IPS-18c (cell line): ENCODE measurements around the gene MICALL2.

Experiments used
- H3K4me3 ChIP-seq: 2 replicates; pipeline ENCODE4 v1.7.0; 2013; ENCODE audit warnings: low read depth, mild to moderate bottlenecking, low read length, moderate library complexity; ENCODE audit not compliant: insufficient read depth
- H3K9me3 ChIP-seq: one replicate; pipeline ENCODE4 v1.6.1; 2013; ENCODE audit warnings: mild to moderate bottlenecking, low read length, moderate library complexity; ENCODE audit not compliant: control insufficient read depth, insufficient read depth

The MICALL2 gene

DNA sequence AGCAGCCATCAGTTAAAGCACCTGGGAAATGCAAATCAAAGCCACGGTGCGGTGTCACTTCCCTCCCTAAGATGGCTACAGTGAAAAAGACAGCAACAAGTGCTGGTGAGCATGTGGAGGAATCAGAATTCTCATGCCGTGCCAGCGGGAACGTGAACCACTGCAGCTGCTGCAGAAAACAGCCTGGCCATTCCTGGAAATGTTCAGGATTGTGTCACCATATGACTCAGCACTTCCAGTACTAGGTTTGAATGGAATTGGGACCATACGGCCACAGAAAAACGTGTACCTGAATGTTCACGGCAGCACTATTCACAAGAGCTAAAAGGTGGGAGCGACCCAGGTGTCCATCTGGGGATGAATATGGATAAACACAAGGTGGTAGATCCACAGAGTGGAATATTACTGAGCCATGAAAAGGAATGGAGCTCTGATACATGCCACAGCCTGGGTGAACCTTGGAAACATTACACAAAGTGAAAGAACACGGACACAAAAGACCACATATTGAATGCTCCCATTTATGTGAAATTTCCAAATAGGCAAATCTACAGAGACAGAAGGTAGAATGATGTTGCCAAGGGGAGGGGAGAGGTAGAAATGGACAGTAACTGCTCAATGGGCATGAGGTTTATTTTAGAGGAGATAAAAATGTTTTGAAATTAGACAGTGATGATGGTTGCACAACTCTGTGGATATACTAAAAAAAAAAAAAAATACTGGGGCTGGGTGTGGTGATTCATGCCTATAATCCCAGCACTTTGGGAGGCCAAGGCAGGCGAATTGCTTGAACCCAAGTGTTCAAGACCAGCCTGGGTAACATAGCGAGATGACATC lies 61.6 kb downstream of the MICALL2 start:
- Histone ChIP-seq H3K9me3 (peaks cover 2% of the 10 kb centered on the region), H3K4me3 (no peak overlapping the region)

- Histone ChIP-seq H3K9me3 (peaks cover 6% of the 10 kb centered on the region), H3K4me3 (no peak overlapping the region)
Observed at GRCh38 chr7:1396195-1396594, 63.1 kb downstream of the MICALL2 start.

DNA sequence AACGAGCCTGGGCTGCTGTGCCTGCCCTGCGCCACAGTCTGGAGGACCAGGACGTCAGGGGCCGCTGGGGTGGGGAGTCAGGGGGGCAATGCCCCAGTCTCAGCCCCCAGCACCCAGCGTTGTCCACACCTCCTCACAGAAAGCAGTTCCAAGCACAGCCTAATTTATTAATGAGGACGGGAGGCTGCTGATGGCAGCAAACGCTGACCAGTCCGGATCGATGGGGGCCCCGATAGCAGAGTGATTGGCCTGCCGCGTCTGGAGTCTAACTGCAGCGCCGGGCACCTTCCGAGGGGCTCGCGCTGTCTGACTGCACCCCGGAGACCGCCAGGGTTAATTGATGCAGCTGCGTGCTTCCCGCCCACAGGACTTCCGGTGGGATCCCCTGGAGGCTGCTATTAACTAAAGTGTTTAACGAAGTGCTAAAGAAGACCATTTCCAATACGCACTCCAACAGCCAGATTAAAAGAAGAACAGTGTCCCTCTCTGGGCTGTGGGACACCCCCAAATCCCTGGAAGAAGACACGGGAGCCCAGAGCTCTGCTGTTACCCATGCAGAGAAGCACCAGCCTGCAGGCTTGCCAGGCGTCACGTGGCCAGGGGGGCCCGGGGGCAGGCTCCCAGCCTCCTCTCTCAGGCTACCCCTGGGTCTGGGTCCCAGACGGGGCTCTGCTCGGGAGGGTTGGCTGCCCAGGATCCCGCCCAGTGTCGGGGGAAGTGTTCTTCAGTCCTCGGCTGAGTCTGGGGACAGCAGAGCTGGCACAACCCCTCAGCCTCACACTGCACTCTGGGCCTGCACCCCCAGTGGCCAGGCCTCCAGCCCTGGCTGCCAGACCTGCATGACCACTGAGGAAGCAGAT lies 63.8 kb downstream of the MICALL2 start:
- no peak overlapping the region for H3K4me3 ChIP-seq
- H3K9me3 ChIP-seq: peaks cover 6% of the 10 kb centered on the region

DNA sequence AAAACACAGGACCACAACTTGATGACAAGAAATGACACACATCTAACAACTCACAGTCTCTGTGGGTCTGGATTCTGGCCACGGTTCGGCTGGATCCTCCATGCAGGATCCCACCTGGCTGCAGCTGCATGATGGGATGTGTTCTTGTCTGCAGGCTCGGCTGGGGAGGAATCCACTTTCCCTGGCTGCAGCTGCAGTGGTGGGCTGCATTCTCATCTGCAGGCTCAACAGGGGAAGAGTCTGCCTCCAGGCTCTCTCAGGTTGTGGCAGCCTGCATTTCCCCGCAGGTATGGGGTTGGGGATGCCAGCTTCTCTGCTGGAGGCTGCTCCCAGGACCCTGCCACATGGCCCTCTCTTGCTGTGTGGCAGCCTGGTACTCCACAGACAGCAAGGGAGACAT lies 64.9 kb downstream of the MICALL2 start:
- H3K4me3 ChIP-seq: no peak overlapping the region
- peaks cover 6% of the 10 kb centered on the region for H3K9me3 ChIP-seq

DNA sequence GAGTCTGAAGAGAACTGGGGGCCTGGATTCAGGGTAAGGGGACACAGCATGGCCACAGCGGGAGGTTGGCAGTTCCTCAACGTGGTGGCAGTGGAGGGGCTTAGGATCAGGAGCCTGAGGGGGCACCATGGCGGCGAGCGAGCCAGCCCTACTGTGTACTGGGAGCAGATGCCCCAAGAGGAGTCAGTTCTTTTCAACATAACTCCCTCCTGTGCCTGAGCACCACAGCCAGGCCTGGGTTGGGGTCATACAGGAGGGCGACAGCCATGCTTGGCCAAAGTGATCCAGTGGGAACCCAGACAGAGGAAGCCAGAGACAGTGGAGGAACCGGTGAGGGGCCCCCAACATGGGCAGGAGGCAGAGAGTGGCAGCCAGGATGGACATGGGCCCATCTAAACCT lies 65.8 kb downstream of the MICALL2 start:
- H3K9me3 ChIP-seq: peaks cover 6% of the 10 kb centered on the region
- H3K4me3 ChIP-seq: no peak overlapping the region

DNA sequence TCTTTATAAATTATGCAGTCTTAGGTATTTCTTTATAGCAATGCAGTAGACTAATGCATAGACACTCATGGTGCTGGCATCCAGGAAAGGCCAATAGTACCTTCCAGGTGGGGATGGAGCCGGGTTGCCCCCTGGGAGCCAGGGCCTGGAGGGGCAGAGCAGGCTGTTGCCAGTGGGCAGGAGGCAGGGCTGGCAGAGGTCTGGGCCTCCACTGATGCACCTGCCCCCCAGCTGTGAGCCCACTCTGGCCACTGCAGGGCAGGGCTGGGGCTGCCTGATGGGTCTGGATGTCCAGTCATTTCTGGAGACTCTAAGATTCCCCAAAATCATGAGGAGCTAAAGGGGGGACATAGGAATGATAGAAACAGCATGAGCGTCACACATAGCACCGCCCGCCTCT lies 66.7 kb downstream of the MICALL2 start:
- peaks cover 6% of the 10 kb centered on the region for H3K9me3 ChIP-seq

DNA sequence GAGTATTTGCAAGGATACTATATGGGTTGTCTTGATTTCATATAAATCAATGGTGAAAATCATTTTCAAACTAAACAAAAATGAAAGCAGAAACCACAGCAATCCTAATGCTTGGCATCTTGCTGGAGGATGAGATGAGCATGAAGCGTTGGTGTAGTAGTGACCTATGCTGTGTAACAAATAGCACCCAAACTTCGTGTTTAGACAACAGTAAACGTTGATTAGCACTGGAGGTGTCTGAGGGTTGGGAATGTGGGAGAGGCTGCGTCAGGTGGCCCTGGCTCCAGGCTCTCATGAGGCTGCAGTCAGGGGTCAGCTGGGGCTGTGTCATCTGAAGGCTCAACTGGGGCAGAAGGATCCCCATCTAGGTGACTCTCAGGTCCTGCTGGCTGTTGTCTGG lies 67.8 kb downstream of the MICALL2 start:
- H3K4me3 ChIP-seq: no peak overlapping the region
- peaks cover 6% of the 10 kb centered on the region for H3K9me3 ChIP-seq

More for the DNA sequence above, 66.7 kb downstream of the MICALL2 start:
- no peak overlapping the region for H3K4me3 ChIP-seq

DNA sequence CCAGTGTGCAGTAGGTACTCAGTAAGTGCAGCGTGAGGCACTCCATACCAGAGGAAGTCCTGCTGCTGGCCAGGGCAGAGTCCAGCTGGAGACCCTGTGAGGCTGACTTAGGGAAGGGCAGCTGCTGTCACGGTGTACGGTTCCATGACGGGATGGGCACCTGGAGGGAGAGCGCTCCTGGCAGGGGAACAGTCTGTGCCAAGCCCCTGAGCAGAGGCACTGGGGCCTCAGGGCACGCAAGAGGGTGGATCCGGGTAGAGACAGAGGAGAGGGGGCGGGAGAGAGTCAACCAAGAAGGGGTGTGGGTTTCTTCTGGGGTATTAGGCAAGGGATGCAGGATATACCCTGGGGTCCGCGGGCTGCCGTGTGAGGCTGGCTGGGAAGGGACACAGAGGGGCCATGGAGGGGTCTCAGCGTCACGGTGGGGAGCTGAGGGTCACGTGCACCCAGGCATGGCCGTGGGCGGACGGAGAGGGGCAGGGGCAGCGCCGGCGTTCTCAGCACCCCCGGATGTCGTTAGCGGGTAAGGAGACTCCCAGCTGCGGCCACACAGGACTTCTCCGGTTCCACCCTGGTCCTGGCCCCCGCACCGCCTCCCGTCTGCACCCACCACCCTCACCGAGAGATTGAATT lies 70.5 kb downstream of the MICALL2 start:
- peaks cover 4% of the 10 kb centered on the region for H3K9me3 ChIP-seq
- H3K4me3 ChIP-seq: no peak overlapping the region

DNA sequence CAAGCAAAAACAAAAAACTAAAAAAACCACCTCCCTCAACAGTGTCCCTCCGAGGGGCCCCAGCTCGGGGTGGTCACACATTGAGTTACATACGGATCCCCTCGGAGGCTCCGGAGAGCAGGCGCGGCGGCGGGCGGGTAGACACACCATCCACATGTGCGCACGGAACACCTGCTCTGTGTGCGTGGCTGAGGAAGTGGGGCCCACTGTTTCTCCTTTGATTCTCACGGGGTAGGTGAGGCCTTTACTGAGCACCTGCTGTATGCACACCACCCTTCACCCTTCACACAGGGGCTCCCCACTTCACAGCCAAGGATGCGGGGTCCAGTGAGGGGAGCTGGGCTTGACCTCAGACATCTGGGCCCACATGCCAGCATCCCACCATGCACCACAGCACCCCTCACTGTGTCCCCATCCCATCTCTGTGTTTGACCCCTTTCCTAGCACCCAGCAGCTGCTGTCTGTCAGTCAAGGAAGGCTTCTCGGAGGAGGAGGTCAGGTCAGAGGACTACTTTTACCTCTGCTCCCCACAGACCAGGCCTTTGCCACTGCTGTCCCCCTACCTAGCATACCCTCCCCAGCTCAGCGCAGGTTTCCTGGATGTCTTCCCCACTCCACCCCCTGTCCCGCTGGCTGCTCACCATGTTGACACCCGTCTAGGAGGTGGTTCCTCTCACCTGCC lies 71.1 kb downstream of the MICALL2 start:
- Histone ChIP-seq H3K4me3 (no peak overlapping the region), H3K9me3 (peaks cover 4% of the 10 kb centered on the region)

DNA sequence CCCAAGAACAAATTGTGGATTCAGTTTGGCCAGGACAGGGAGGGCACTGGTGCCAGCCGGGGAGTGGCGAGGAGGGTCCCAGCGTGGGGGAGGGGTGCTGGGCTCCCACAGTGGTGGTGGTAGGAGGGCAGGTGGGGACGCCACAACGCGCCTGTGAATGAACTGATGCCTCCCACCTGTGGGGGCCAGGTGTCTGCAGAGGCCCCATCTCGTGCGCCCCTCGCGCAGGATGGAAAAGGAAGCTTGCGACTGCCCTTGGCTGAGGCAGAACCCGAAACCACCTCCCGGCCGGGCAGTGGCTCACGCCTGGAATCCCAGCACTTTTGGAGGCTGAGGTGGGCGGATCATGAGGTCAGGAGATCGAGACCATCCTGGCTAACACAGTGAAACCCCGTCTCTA lies 72.0 kb downstream of the MICALL2 start:
- Histone ChIP-seq H3K9me3 (peaks cover 4% of the 10 kb centered on the region), H3K4me3 (no peak overlapping the region)

GRCh38 chr7:1386623-1387220 lies 72.5 kb downstream of the MICALL2 start:
- H3K4me3 ChIP-seq: no peak overlapping the region

GRCh38 chr7:1385809-1386622 lies 73.3 kb downstream of the MICALL2 start:
- no peak overlapping the region for H3K4me3 ChIP-seq

More at GRCh38 chr7:1386623-1387220, 72.5 kb downstream of the MICALL2 start:
- H3K9me3 ChIP-seq: peaks cover under 1% of the 10 kb centered on the region

GRCh38 chr7:1385086-1385808 lies 74.0 kb downstream of the MICALL2 start:
- Histone ChIP-seq H3K4me3 (no peak overlapping the region), H3K9me3 (no peaks in the 10 kb centered on the region)

More at GRCh38 chr7:1385809-1386622, 73.3 kb downstream of the MICALL2 start:
- H3K9me3 ChIP-seq: no peaks in the 10 kb centered on the region
